HG03196 (cell line): ENCODE data around the gene TCF3.
A peak's percentile ranks its signal among the peaks of the same experiment; 100 is the strongest.
"Not testable (repeated sequence)": the region's sequence is repeated elsewhere in the genome, so short reads cannot be mapped to it uniquely, and the experiment has no call there.

Experiments used
- ATAC-seq: cut with Tn5 transposase; IDR thresholded peaks from one replicate; pipeline ENCODE4 v1.9.1; 2021; ENCODE audit not compliant: unreplicated experiment

TCF3 gene

GRCh38 chr19:1651568-1652291, 685 bp downstream of the TCF3 start:
- no peak for ATAC-seq

DNA sequence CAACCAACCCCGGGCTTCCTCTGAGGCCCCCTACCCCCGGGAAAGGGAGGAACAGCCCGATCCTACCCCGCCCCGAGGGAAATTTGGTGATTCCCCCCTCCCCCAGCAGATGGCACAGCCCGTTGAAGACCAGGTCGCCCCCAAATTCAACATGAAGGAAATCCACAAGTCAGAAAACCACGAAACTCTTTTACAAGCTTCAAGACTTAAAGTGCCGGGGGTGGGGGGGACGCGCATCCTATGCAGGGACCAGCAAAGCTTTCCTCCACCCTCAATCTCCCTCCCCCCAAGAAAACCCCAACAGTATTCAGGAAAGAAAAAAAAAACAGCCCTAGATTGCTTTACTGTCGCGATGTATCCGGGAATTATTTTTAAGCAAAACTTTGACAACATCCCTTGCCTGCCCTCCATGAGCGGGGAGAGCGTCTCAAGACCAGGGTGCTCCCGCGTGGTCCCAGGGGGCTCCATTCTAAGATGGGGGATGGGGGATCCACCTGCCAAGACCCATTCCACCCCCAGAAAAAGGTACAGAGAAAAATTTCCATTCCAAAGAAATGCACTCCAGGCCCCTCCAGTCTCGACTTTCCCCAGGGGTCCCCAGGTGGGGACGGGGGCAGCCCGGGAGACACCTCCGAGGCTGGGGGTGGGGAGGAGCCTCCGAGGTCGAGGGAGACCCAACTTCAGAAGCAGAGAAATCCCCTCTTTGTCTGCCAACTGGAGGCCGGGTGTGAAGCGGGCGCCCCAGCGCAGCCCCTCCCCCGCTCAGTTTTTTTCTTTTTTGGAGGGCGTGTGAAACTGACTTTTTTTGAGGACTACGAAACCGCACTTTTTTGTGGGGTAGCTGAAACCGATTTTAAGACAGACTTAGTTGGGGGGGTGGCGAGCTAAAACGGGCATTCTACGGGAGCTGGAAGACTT, 1.5 kb downstream of the TCF3 start:
- ATAC-seq = no peak

DNA sequence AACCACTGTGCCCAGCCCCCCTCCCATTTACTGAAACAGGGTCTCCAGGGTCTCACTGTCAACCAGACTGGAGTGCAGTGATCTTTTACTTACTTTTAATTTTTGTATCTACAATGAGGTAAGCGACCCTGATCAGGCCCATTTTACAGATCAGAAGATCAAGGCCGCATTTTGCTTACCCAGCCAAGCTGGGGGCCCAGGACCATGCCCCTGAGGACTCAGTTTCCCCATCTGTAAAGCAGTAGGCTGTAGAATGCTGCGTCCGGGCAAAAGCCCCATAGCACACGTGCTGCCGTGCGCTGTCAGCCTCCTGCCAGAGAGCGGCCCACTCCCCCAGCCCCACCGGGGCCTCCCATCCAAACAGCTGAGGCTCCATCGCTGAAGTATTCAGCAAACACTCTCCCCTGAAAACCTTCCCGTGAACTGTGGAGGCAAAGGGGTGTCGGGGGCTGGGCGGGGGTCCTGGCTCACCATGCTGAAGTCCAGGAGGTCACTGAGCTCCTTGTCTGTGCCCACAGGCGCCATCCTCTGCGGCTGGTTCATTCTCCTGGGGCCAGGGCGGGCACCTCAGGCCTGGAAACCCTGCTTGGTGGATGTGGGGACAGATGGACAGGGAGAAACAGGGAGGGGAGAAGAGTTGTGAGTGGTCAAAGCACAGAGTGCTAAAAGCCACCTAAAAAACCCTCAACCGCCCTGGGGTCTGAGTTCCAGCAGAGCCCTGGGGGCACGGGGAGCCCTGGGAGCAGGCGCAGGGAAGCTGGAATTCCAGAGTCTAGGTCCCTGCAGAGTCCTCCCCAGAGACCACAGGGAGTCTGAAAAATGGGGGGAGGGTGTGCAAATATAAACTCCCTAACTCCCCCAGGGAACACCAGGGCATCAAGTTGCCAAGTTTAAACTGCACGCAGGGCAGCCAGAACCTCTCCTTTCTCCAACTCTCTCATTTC, 2.4 kb downstream of the TCF3 start:
- ATAC-seq = no peak

DNA sequence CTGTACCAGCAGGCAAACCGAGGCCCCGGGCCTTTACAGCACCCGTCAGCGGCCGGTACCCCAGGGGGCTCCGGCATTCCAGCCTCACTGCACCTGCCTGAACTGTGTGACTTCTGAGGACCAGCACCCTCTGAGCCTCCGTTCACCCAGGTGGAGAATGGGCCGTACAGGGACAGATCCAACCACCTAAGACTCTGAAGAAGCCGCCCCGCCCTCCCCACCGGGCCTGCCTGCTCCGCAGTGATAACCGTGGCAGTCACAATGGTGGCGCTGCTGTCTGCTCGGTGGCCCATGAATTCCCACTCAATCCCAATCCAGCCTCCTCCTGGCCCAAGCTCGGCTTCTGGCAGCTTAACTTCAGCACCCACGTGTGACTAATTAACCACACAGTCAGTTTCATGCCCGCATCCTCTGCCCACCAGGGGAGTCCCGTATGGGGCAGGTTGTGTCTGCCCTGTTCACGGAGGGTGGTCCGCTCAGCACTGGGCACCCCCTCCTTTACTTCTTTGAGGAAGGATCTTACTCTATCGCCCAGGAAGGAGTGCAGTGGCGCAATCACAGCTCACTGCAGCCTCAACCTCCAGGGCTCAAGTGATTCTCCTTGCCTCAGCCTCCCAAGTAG, 3.4 kb downstream of the TCF3 start:
- no peak for ATAC-seq

GRCh38 chr19:1648459-1648849, 4.0 kb downstream of the TCF3 start:
- peak; percentile 29 for ATAC-seq

DNA sequence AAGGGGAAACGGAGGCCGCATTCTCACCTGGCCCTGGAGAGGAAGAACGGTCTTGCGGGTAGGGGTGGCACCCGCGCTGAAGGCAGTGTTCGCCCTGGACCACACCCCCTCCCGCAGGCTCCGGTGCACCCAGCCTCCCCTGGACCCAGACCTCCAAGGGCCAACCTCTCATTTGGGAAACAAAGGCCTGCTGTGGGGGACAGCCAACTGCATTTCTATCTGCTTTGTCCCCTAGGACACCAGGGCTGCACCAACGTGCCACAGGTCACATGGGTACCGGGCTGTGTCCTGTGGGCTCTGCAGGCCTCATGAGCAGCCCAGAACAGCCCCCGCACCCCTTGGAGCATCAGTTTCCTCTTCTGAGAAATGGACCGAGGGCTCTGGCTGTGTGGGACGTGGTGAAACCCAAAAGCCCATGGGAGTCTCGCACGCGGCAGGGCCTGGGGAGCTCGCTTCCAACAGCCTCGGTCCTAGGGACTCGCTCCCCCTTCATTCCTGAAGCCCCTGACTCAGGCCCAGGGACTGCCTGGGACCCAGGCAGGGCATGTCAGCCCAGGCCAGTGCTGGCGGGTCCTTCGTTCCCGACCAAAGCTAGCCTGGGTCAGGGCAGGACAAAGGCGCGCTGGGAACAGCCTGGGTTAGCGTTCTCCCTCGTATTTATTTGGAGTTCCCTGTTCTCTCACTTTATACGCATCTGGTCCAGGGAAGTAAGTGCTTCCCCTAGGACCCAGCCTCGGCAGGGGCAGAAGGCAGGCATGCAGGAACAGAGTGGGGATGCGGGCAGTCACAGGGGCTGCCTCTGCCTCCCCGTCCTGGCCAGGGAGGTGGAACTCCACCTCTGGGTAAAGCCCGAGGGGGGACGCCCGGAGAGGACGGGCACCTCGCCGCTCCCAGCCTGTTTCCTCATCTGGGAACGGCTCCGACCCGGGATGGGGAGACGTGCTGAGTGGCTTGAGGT, 4.6 kb downstream of the TCF3 start:
- ATAC-seq = peak; percentile 2

DNA sequence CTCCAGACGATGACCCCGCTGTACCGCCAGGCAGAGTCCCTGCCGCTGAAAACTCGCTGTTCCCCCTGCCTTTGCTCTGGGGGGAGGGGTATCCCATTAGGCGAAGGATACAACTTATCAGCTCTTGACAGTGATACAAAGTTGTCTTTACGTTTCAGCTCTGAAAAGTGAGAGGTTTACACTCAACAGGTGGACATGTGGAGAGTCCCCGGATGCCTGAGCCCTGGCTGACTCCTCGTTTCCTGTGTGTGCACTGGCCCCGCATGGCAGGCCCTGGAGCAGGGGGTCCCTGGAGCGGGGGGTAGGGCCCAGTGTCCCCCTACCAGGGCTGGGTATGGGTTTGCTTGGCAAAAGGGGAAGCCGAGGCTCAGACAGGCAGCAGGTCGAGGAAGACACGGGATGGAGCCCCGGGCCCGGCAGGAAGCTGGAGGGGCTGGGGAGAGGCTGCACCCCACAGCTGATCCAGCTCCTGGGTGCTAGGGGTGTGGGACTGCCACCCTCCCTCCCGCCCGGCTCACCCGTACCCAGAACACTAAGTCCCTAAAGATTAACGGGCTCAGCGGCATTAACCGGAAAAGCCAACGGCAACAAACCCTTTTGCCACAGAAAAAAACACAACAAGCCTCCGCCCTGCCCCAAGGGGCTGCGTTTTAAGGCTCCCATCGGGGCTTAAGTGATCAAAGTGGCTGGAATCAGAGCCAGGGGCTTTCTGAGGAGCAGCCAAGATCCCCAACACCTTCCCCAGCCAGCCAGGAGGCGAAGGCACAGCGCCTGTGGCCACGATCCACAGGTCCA, 5.6 kb downstream of the TCF3 start:
- no peak for ATAC-seq

DNA sequence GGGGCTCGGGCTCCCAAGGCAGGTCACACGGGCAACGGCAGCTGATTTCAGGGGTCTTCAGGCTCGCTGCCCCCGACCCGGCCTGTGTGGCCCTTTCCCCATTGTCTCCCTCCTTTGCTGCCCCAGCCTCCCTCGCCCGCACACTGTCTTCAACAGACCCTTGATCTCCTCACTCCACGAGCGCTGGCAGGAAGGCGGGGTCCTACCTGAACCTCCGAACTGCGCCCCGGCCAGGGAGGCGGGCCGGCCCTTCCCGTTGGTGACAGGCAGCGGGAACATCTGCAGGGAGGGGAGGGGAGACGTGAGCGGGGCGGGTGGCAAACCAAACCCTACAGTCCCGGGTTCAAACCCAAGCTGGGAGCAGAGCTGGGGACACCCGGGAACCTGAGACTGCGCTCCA, 6.3 kb downstream of the TCF3 start:
- ATAC-seq = no peak

- no peak for ATAC-seq
These were observed 7.1 kb downstream of the TCF3 start for GRCh38 chr19:1645299-1645698.

DNA sequence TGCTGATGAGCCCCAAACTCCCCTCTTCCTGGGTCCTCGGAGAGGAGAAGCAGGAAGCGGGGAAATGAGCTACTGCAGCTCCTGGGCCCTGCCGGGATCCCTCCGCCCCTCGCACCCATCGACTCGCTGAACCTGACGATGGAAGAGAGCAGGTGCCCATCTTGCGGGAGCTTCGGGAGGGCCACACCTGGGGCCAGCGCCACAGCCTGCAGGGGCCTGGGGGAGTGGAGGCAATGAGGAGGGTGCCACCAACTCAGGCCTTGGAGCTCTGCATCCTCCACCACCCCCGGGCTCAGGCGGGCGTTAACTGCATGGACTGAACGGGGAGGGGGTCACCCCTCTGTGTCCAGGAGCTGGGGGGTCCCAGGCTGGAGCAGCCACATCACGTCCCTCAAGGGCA, 8.3 kb downstream of the TCF3 start:
- ATAC-seq = no peak

DNA sequence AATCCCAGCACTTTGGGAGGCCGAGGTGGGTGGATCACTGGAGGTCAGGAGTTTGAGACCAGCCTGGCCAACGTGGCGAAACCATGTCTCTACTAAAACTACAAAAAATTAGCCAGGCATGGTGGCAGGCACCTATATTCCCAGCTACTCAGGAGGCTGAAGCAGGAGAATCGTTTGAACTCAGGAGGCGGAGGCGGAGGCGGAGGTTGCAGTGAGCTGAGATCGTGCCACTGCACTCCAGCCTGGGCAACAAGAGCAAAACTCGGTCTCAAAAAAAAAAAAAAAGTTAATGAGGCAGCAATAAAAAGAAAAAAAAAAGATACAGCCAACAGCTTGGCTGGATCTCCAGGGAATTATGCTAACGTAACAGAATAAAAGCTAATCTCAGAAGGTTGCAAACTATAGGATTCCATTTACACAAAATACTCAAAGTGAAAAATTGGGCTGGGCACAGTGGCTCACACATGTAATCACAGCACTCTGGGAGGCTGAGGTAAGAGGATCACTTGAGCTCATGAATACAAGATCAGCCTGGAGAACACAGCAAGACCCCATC, 11.4 kb downstream of the TCF3 start:
- not testable (repeated sequence) for ATAC-seq

- no peak for ATAC-seq
These were observed 15.8 kb downstream of the TCF3 start for GRCh38 chr19:1636325-1637236.

- ATAC-seq = no peak
These were observed 17.5 kb downstream of the TCF3 start for GRCh38 chr19:1634938-1635243.

GRCh38 chr19:1634242-1634937, 18.0 kb downstream of the TCF3 start:
- no peak for ATAC-seq

- no peak for ATAC-seq
These were observed 19.1 kb downstream of the TCF3 start for GRCh38 chr19:1633269-1633826.

DNA sequence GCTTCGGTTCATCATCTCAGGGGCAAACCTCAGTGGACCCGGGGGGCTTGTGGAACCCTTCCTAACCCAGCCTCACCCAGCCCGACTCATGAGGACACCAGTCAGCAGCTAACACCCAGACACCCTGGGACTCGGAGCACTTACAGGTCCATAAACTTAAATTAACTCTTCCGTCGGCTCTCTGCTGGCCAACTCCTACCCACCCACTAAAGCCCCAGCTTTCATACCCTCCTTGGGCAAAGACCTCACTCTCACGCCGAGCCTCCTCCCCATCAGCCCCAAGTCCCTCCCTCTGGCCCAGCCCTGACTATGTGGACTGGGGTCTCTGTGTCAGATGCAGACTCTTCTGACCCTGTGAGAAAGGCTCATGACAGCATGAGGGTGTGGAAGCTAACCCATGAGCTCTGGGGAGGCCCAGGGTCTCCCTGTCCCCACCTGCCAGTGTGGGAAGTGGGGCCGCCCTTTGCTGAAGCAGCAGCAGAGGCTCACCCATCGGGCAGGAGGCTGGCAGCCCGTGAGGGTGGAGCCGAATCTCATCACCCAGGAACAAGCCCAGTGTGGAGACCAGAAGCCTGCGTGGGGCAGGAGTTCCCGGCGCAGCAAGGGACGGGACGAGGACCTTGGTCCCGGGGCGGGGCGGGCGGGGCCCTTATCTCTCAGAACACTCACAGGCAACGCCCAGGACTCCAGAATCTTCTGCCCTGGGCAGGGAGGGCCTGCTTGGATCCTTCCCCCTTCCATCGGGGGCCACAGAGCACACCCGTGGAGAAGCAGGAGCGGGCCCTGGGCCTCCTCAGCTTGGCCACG, 19.8 kb downstream of the TCF3 start:
- ATAC-seq = no peak
